Fibroblast of lung (primary cell): ENCODE measurements around the gene VAMP2.

ENCODE experiments used
- EZH2 ChIP-seq: IDR thresholded peaks from 2 replicates; pipeline ENCODE4 v1.5.1; 2012; ENCODE audit warnings: low read length, control low read depth, mild to moderate bottlenecking; ENCODE audit errors: missing control alignments
- TF ChIP-seq, protein P1 (sequence below), 2 donors: IDR thresholded peaks in 1 of 2; conservative IDR thresholded peaks in 1 of 2; 1 replicate in 1 of 2; 2 replicates in 1 of 2; pipeline ENCODE4 v1.5.1; 2011 to 2012; ENCODE audit warnings: low read length in 2 of 2, control low read depth in 1 of 2, inconsistent platforms in 1 of 2, low read depth in 1 of 2, mild to moderate bottlenecking in 1 of 2

DNA sequence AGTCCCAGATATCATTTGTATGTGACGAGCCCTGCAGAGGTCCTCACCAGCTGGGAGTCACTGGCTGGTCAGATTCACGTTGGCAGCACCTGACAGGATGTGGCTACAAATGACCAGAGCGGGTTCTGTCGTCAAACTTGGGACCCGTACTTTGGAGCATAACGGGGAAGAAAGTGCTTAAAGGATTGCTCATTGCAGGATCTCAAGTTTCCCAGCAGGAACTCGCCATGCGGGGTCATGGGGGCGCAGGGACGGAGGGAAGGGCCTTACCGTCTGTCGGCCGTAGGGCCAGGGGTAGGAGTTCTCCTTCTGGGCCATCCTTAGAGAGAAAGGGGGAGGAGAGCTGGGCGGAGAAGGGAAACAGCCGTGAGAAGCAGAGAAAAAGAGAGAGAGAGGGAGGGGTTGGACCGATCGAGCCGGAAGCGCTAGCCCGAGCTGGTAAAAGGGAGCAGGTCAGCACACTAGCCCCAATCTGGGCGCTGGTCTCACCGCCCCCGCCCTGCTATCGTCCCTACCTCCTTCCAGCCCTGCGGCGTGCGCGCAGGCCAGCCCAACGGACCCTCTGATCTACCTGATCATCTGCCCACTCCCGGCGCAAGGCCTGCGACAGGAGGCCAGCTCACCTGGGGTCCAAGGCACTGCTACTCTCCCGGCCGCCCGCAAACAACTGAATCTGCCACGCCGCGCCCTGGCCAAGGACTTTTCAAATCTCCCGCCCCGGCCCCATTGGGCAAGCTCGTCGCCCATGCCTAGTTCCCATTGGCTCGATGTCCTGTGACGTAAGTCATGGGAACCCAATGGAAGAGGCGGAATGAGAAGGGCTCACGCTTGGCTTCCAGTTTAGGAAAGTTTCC, 47.4 kb upstream of the VAMP2 start, which contains the start of gene AURKB:
- TF ChIP-seq, protein P1, sequence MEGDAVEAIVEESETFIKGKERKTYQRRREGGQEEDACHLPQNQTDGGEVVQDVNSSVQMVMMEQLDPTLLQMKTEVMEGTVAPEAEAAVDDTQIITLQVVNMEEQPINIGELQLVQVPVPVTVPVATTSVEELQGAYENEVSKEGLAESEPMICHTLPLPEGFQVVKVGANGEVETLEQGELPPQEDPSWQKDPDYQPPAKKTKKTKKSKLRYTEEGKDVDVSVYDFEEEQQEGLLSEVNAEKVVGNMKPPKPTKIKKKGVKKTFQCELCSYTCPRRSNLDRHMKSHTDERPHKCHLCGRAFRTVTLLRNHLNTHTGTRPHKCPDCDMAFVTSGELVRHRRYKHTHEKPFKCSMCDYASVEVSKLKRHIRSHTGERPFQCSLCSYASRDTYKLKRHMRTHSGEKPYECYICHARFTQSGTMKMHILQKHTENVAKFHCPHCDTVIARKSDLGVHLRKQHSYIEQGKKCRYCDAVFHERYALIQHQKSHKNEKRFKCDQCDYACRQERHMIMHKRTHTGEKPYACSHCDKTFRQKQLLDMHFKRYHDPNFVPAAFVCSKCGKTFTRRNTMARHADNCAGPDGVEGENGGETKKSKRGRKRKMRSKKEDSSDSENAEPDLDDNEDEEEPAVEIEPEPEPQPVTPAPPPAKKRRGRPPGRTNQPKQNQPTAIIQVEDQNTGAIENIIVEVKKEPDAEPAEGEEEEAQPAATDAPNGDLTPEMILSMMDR (conservative IDR thresholded peaks at IDR 0.05 in 1 of 2, IDR thresholded peaks at IDR 0.05 in 1 of 2; ENCODE audit: low read depth in 1 of 2, low read length in 2 of 2): no peak
- no peak for TF ChIP-seq EZH2
